Stimulated activated naive CD8-positive, alpha-beta T cell treated with anti-CD3 and anti-CD28 coated beads, Interleukin-15, Interleukin-2, amounts not matched to agents 100 ng/mL and 50 ng/mL, for 24 hours (primary cell): Measurements from ENCODE around the gene GLDC.
"Not testable (repeated sequence)": the region's sequence is repeated elsewhere in the genome, so short reads cannot be mapped to it uniquely, and the experiment has no call there.

Experiments used
- H3K27ac Mint-ChIP-seq: one replicate; pipeline ENCODE4 v1.8.0; 2021; ENCODE audit warnings: mild to moderate bottlenecking, mixed read lengths
- H3K27me3 Mint-ChIP-seq: one replicate; pipeline ENCODE4 v1.8.0; 2021; ENCODE audit warnings: mixed read lengths
- H3K36me3 Mint-ChIP-seq: one replicate; pipeline ENCODE4 v1.8.0; 2021; ENCODE audit warnings: low read depth, mixed read lengths
- H3K4me1 Mint-ChIP-seq: one replicate; pipeline ENCODE4 v1.8.0; 2021; ENCODE audit warnings: low read depth, mixed read lengths
- H3K4me3 Mint-ChIP-seq: one replicate; pipeline ENCODE4 v1.8.0; 2021; ENCODE audit warnings: mild to moderate bottlenecking, mixed read lengths
- H3K9me3 Mint-ChIP-seq: one replicate; pipeline ENCODE4 v1.8.0; 2021; ENCODE audit warnings: mixed read lengths

GLDC gene

DNA sequence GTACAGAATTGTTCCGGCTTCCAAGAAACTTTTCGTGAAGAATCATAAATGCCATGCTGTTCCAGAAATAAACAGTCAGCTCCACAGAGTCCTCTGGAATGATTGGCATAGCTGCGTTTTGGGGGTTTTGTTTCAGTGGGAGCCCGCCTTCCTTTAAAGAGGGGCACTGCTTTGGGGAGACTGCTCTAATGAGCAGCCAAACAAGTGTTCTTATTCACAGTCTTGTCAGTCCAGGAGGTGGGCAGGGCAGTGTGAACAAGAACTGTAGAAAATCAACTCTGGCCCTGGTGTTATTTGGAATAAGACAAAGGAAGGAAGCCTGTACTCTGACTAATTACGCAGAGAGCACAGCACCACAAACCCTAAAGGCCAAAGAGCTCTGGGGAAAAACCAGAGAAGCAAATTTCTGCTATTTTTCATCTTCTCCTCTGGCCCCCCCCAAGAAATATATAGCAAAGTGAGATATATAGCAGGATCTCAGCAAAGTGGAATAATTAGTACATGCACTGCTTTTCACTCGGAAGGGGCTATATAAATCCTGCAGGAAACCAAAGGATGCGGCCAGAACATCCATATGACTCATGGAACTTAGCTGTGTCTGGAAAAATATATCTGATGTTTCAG is 92.9 kb downstream of the GLDC start:
- H3K36me3 Mint-ChIP-seq = no peaks in the 10 kb centered on the region
- H3K4me1 Mint-ChIP-seq = no peaks in the 10 kb centered on the region
- H3K9me3 Mint-ChIP-seq = no peaks in the 10 kb centered on the region
- H3K27me3 Mint-ChIP-seq = no peaks in the 10 kb centered on the region
- H3K4me3 Mint-ChIP-seq = no peak overlapping the region
- H3K27ac Mint-ChIP-seq = no peak overlapping the region

DNA sequence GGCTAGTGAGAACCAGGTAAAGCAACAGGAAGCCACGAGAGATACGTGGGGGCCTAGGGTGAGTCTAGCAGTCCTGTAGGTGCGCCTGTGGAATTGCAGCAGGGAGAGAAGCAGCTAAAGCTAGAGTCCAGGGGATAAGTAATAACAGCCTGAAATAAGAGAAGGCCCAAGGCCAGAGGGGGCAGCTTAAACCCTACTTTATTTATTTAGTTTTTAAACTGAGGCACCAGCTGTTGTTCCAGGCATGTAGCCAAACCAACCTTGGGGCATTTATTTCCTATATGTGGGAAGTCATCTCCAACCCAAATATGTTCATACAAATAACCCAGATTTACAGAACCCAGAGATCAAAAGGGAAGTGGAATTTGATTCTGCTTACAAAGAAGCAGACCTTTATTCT is 93.5 kb downstream of the GLDC start:
- H3K4me1 Mint-ChIP-seq = no peaks in the 10 kb centered on the region
- H3K27ac Mint-ChIP-seq = no peak overlapping the region
- no peak overlapping the region for H3K4me3 Mint-ChIP-seq
- H3K27me3 Mint-ChIP-seq = no peaks in the 10 kb centered on the region
- H3K36me3 Mint-ChIP-seq = no peaks in the 10 kb centered on the region
- H3K9me3 Mint-ChIP-seq = no peaks in the 10 kb centered on the region

DNA sequence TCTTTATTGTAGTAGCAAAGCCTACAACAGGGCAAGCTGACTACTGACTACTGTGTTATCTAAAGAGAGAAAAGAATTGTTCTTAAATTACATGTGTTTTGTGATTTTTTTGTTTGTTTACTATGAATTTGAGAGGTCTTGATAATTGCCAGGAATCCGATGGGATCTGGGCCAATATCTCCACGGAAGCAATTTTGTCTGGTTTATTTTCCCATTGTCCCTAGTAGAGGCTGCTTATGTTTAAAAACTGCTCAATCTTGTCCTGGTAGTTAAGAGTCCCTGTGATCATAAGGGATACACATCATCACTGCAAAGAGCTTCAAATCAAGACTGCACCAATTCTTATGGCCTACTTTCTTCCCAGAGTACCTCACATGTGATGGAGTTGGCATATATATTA is 94.4 kb downstream of the GLDC start:
- Mint-ChIP-seq H3K9me3 (no peaks in the 10 kb centered on the region), H3K4me1 (no peaks in the 10 kb centered on the region), H3K27me3 (no peaks in the 10 kb centered on the region), H3K27ac (no peak overlapping the region), H3K4me3 (no peak overlapping the region), H3K36me3 (no peaks in the 10 kb centered on the region)

DNA sequence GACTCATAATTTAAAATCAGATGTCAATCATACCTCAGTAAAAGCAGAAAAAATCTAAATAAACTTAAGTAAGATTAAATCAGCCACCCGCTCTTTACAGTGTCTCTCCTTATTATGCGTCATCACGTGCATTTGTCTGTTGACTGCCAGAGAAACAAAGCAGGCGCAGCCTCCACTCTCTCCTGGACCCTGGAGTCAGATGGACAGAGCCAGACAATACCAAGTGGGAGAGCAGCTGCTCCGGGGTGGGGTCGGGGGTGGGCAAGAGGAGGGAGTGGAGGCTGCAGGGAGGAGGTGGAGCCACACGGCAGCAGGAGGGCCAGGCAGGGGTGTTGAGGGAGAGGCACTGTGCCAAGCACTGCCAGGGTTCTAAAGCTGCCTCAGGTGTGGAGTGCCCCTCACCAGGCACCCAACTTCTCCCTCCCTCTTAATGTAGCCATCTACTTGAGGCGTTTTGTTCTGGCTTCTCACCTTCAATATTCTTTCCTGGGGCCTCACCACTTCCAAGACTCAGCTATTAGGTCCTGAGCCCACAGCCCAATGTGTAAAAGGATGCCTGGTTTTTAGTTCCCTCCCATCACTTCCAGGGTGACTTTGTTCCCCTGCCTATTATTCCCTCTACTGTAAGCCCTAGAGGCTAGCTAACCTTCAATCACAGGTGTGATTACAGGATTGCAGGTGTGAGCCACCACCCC is 96.3 kb downstream of the GLDC start:
- no peaks in the 10 kb centered on the region for H3K27me3 Mint-ChIP-seq

DNA sequence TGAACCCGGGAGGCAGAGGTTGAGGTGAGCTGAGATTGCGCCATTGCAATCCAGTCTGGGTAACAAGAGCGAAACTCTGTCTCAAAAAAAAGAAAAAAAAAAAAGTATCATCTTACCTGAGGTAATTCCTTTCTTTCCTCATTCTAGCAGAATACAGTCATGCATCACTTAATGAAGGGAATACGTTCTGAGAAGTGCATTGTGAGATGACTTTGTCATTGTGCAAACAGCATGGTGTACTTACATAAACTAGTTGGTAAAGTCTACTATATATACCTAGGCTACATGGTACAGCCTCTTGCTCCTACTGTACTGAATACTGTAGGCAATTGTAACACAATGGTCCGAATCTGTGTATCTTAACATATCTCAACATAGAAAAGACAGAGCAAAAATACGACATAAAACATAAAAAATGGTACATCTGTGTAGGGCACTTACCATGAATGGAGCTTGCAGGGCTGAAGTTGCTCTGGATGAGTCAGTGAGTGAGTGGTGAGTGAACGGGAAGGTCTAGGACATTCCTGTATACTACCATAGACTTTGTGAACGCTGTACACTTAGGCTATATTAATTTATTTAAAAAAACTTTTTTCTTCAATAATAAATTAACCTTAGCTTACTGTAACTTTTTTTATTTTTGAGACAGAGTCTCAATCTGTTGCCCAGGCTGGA is 100.4 kb downstream of the GLDC start:
- H3K36me3 Mint-ChIP-seq = no peaks in the 10 kb centered on the region
- no peaks in the 10 kb centered on the region for H3K9me3 Mint-ChIP-seq
- H3K27ac Mint-ChIP-seq = no peak overlapping the region
- no peaks in the 10 kb centered on the region for H3K27me3 Mint-ChIP-seq
- no peaks in the 10 kb centered on the region for H3K4me1 Mint-ChIP-seq
- no peak overlapping the region for H3K4me3 Mint-ChIP-seq

More for the DNA sequence above, 96.3 kb downstream of the GLDC start:
- Mint-ChIP-seq H3K4me1 (no peaks in the 10 kb centered on the region), H3K4me3 (no peak overlapping the region), H3K36me3 (no peaks in the 10 kb centered on the region), H3K9me3 (no peaks in the 10 kb centered on the region), H3K27ac (no peak overlapping the region)

DNA sequence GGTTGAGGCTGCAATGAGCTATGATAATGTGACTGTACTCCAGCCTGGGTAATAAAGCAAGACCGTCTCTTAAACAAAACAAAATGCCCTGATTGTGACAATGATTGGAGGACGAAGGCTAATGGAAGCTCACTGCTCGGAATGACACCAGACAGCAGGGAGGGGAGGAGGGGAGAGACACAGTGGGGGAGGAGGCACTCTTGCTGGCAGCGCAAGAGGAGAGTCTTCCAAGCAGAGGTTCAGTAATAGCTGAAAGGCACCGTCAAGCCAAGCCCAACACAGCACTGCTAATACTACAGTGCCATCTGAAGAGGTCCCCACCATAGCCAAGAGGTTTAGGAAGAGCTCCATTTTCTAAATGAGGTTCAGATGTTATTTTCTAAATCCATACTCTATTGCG is 102.3 kb downstream of the GLDC start:
- Mint-ChIP-seq H3K9me3 (no peaks in the 10 kb centered on the region), H3K27me3 (no peaks in the 10 kb centered on the region), H3K4me3 (no peak overlapping the region), H3K36me3 (no peaks in the 10 kb centered on the region), H3K27ac (no peak overlapping the region), H3K4me1 (no peaks in the 10 kb centered on the region)

DNA sequence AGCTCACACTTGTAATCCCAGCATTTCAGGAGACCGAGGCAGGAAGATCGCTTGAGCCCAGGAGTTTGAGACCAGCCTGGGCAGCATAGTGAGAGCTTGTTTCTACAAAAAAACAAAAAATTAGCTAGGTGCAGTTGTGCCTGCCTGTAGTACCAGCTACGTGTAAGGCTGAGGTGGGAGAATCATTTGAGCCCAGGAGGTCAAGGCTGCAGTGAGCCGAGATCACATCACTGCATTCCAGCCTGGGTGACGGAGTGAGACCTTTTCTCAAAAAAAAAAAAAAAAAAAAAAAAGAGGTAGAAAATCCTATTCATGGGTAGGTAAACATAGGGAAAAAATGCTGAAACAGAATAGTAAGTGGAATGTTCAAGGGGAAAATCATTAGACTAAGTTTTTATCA is 102.9 kb downstream of the GLDC start:
- not testable (repeated sequence) for H3K9me3 Mint-ChIP-seq, H3K4me3 Mint-ChIP-seq, H3K36me3 Mint-ChIP-seq, H3K27ac Mint-ChIP-seq, H3K4me1 Mint-ChIP-seq, H3K27me3 Mint-ChIP-seq

DNA sequence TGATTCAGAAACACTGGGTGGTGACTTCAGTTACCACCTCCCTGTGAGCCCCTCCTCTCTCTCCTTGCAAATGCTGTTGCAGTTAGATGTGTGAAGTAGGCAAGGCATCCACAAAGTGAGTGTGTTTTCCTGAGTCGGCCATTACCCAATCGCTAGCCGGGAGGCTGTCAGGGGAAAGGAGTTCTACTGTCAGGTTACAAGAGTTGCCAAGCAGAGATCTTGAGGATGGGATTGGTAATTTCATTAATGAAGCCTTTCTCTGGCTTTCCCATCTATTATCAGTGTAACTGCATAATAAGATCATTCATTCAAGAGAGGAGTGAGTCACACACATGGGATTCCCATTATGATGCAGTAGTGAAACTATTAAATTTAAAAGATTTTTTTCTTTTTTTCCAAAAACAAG is 106.9 kb downstream of the GLDC start:
- no peaks in the 10 kb centered on the region for H3K36me3 Mint-ChIP-seq
- no peak overlapping the region for H3K4me3 Mint-ChIP-seq
- H3K27me3 Mint-ChIP-seq = no peaks in the 10 kb centered on the region
- no peak overlapping the region for H3K27ac Mint-ChIP-seq
- H3K4me1 Mint-ChIP-seq = no peaks in the 10 kb centered on the region
- no peaks in the 10 kb centered on the region for H3K9me3 Mint-ChIP-seq

DNA sequence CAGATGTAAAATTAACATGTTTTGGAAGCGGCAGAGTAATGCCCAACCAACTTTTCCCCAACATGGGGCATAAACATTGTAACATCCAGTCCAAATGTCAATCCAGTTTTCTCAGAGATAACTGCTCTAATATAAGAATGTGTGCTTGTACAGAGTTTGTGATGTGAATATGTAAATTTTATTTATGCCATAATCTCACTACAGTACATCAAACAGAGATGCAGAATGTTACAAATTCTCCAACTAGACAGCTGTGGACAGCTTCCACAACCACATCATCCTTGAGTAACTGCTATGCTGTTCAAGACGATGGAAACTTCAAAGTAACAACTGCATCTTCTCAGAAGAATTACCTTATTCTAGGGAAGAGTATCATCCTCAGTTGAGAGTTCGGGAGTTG is 109.9 kb downstream of the GLDC start:
- Mint-ChIP-seq H3K27ac (no peak overlapping the region), H3K27me3 (peaks cover 3% of the 10 kb centered on the region), H3K36me3 (no peaks in the 10 kb centered on the region), H3K4me1 (no peaks in the 10 kb centered on the region), H3K4me3 (no peak overlapping the region), H3K9me3 (no peaks in the 10 kb centered on the region)

DNA sequence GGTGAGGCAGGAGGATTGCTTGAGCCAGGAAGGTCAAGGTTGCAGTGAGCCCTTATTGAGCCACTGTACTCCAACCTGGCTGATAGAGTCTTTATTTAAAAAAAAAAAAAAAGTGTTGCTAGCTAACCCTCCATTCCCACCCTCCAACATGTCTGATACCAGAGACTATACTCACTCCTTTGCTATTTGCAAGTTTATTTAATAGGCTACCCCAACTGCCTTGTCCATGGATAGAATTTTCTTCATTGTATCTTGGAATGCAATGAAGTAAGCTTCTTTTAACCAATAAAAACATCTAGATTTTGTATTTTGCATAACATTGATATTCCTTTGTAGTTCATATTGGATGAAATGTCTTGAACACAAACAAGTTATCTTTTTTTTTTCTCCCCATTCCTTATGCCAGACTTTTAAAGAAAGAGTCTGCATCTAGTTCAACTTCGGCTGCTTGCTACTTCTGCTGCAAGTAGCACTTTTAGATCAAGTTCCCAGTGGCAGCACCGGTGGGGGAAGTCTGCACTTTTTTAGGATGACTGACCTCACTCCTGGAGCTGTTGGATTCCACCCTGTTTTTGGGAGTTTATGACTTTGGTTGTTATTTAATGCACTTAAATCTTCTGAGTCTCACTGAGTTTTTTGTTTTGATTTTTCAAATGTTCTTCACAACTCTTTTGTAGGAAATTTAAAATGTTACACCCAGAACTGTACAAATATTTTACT is 120.0 kb downstream of the GLDC start:
- Mint-ChIP-seq H3K9me3 (peaks cover 13% of the 10 kb centered on the region), H3K4me1 (no peaks in the 10 kb centered on the region), H3K36me3 (peaks cover 22% of the 10 kb centered on the region), H3K4me3 (no peak overlapping the region), H3K27me3 (no peaks in the 10 kb centered on the region), H3K27ac (no peak overlapping the region)

DNA sequence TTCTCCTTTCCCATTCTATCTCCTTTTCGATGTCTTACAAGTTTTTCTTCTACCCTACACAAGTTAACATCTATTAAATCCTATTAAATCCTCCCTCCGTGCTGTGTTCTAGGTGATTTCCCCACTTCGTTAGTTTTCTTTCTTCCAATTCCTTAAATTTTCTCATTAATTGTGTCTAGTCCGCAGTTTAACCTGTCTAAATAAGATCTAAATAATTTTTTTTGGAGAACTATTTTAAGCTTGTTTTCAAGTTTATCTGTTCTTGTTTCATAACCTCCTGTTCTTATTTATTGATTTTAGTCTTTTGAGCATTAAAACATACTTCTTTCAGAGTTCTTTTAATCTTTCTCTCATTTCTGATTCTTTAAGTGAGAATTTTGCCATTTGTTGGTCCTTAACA is 123.3 kb downstream of the GLDC start:
- H3K4me3 Mint-ChIP-seq = no peak overlapping the region
- no peak overlapping the region for H3K27ac Mint-ChIP-seq

DNA sequence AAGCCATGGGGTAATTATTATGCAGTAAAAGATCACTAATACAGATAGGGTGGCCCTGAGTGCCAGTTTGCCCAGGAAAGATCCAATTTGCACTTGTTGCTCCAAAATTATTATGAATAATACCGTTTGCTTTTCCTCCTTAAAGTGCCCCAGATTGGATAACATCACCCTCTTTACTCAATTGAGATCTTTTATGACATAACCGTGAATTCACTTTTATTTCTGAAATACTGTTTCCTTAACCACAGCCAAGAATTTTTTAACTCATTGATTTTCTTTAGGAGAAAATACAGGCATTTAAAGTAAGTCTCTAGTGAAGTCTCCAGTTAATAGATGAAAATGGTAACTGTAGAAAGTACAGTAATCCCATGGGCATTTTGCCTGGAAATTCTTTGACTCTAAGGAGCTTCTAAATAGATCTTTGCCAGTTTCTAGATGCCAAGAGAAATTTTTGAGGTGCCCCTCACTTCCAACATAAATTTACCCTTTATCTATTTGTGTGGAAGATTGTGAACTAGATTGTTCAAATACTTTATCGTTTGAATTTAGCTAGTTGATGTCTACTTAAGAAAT is 133.4 kb downstream of the GLDC start:
- Mint-ChIP-seq H3K27ac (no peak overlapping the region), H3K9me3 (peaks cover 3% of the 10 kb centered on the region)

More for the DNA sequence above, 123.3 kb downstream of the GLDC start:
- H3K36me3 Mint-ChIP-seq = peaks cover 33% of the 10 kb centered on the region
- H3K9me3 Mint-ChIP-seq = peaks cover 13% of the 10 kb centered on the region
- no peaks in the 10 kb centered on the region for H3K27me3 Mint-ChIP-seq
- H3K4me1 Mint-ChIP-seq = no peaks in the 10 kb centered on the region

DNA sequence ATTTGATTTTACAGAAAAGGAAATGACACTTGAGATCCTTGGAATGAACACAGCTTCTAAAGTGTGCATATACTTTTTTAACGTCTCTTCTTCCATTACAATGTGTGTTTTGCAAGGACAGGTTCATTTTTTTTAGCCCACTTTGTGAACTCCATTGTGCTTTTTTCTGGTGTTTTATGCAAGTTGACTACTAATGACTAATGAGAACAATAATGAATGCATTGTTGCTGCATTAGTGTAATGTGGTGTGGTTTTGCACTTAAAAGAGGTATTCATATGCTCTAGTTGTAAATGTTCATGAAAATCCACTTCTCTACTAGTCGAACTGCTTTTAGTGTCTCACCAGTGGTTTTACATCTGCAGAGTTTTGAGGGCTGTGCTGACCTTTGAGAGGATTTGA is 139.0 kb downstream of the GLDC start:
- no peaks in the 10 kb centered on the region for H3K27me3 Mint-ChIP-seq
- H3K36me3 Mint-ChIP-seq = peaks cover 74% of the 10 kb centered on the region
- H3K9me3 Mint-ChIP-seq = peaks cover 3% of the 10 kb centered on the region
- peak overlapping the region; percentile 36 for H3K27ac Mint-ChIP-seq
- H3K4me3 Mint-ChIP-seq = no peak overlapping the region
- no peaks in the 10 kb centered on the region for H3K4me1 Mint-ChIP-seq

More for the DNA sequence above, 133.4 kb downstream of the GLDC start:
- no peaks in the 10 kb centered on the region for H3K4me1 Mint-ChIP-seq
- H3K27me3 Mint-ChIP-seq = no peaks in the 10 kb centered on the region
- peaks cover 40% of the 10 kb centered on the region for H3K36me3 Mint-ChIP-seq
- no peak overlapping the region for H3K4me3 Mint-ChIP-seq

DNA sequence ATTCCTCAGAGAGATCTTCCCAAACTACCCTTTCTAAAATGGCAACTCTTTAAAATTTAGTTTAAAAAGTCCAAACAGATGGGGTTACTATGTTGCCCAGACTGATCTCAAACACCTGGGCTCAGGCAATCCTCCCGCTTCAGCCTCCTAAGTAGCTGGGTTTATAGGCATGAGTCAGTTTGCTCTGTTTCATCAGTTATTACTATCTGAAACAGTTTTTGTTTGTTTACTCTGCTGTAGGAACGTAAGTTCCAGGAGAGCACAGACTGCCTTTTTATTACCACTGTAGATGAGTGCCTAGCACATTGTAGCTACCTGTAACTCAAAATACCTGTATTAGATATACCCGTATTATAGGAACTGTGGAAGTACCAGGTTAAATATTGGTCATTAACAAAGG is 143.1 kb downstream of the GLDC start:
- H3K9me3 Mint-ChIP-seq = no peaks in the 10 kb centered on the region
- no peaks in the 10 kb centered on the region for H3K4me1 Mint-ChIP-seq
- H3K4me3 Mint-ChIP-seq = no peak overlapping the region
- H3K27ac Mint-ChIP-seq = peak overlapping the region; percentile 60
- peaks cover 84% of the 10 kb centered on the region for H3K36me3 Mint-ChIP-seq
- H3K27me3 Mint-ChIP-seq = no peaks in the 10 kb centered on the region
